ENCODE results near the gene GLCE.
"Not testable (repeated sequence)": the region's sequence is repeated elsewhere in the genome, so short reads cannot be mapped to it uniquely, and the experiment has no call there.

Gene GLCE

DNA sequence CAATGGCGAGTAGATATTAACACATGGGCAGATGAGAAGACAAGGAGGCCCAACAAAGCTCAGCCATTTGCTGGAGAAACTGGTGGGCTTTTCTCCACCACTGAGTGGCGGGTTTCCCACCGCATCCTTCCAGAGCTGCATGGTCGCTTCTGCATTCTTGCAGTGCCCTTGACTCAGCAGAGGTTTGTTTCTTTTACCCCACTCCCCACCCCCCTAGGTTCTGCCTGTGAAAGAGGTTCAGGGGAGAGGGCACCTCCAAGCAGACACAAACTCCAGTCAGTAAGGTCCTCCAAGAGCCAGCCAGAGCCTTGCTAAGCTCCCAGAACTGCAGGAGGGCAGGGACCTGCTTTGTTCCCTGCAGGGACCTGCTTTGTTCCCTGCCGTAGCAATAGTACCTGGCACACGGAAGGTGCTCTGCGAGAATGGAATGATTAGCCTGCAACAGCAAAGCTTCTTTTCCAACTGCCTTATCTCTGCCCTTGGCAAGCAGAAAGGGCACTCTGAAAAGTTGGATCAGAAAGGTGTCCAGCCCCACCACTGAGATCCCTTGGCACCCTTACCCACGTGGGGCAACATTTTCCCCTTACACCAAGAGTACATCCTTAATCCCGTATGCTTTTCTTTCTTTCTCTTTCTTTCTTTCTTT lies 139.6 kb downstream of the GLCE start:
- TF ChIP-seq, protein P1, sequence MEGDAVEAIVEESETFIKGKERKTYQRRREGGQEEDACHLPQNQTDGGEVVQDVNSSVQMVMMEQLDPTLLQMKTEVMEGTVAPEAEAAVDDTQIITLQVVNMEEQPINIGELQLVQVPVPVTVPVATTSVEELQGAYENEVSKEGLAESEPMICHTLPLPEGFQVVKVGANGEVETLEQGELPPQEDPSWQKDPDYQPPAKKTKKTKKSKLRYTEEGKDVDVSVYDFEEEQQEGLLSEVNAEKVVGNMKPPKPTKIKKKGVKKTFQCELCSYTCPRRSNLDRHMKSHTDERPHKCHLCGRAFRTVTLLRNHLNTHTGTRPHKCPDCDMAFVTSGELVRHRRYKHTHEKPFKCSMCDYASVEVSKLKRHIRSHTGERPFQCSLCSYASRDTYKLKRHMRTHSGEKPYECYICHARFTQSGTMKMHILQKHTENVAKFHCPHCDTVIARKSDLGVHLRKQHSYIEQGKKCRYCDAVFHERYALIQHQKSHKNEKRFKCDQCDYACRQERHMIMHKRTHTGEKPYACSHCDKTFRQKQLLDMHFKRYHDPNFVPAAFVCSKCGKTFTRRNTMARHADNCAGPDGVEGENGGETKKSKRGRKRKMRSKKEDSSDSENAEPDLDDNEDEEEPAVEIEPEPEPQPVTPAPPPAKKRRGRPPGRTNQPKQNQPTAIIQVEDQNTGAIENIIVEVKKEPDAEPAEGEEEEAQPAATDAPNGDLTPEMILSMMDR (IDR thresholded peaks at IDR 0.05; ENCODE audit: low read depth, low read length) = no peak

DNA sequence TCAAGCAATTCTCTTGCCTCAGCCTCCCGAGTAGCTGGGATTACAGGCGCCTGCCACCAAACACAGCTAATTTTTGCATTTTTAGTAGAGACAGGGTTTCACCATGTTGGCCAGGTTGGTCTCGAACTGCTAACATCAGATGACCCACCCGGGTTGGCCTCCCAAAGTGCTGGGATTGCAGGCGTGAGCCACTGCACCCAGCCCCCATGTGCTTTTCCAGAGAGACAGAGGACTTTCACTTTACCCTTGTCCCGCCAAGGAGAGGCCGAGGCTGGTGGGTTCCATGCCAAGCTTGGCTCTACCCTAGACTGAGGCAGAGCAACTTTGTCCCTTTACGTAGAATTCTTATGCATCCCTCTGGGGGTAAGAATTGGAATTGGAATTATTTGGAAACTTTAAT lies 140.7 kb downstream of the GLCE start:
- not testable (repeated sequence) for DNase-seq (ENCODE audit: extremely low read depth, low read depth)

More for the DNA sequence above, 139.6 kb downstream of the GLCE start:
- no peak for DNase-seq (ENCODE audit: extremely low read depth, low read depth)

DNA sequence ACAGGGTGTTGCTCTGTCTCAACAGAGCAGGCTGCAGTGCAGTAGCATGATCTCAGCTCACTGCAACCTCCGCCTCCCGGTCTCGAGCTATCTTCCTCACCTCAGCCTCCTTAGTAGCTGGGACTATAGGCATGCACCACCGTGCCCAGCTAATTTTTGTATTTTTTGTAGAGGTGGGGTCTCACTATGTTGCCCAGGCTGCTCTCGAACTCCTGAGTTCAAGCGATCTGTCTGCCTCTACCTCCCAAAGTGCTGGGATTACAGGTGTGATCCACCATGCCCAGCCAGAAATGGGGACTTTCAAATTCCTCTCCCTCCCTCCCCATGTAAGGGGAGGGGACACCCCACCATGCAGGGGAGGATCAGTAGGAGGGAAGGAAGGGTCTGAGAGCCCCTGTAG lies 141.7 kb downstream of the GLCE start:
- DNase-seq (ENCODE audit: extremely low read depth, low read depth) = not testable (repeated sequence)

DNA sequence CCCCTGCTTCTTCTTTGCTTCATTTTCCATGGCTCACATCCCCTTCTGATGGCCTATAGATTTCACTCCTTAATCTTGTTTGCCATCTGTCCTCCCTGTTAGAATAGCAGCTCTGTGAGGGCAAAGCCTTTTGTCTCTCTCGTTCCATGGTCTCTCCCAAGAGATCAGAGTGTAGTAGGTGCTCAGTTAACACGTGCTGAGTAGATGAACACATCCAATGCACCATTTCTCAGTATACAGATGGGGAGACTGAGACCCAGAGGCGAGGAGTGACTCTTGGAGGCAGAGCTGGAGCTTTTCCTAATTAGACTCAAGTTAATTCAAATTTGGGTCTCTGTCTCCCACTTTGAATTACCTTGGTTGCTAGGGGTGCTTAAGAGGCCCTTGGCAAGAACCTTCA lies 142.5 kb downstream of the GLCE start:
- TF ChIP-seq, protein P1 (IDR thresholded peaks at IDR 0.05; ENCODE audit: low read depth, low read length) = no peak
- DNase-seq (ENCODE audit: extremely low read depth, low read depth) = no peak

DNA sequence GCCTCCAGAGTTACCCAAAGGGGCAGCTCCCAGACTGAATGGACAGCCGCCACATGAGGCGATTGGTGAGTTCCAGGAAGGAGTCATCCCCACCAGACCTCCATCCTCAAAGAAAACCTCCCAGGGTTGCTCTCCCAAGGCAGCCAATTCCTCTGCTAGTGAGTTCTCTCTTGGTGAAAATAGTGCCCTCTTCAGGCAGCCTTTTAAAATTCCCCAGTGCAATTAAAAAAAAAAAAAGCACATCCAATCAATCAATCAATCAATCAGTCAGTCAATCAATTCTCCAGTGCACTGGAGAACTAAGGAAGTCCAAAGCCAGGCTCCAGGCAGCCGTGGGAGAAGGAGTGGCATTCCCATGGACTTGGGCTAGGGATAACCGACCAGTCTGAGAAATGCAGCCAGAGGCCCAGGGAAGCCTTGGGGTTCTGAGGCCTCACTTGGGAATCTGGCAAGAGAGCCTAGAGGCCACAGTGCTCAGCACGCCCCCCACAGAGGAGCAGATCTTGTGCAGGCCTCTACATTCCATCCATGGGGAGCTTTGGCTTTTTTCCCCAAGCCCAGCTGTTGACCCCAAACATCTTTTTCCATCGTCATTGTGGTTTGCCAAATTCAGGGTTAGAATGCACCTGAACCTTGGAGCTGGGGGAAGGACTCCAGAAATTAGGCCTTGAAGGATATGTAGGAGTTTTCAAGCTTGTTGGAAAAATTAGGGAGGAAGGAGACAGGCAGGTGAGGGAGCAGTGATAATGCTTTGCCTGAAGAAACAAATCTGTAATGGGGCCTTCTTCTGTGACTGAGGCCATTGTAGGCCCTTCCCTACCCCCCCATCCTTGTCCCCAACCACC lies 143.1 kb downstream of the GLCE start:
- no peak for DNase-seq (ENCODE audit: extremely low read depth, low read depth)
- TF ChIP-seq, protein P1 (IDR thresholded peaks at IDR 0.05; ENCODE audit: low read depth, low read length) = no peak

DNA sequence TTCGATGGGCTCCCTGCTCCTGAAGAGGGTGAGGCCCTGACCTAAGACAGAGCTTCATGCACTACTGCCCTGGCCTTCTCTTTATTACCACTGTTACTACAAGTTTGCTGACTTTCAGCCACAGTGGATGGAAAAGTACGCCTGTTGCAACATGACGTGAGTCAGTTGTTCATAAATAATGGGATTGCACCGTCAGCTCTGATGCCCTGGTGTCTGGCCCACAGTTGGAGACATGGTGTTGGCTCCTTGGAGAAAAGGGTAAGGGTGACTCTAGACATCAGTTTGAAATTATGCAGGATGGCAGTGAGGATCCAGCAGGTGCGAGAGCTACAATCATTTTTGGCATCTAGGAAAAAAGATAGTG lies 143.7 kb downstream of the GLCE start:
- peak; percentile 62 for DNase-seq (ENCODE audit: extremely low read depth, low read depth)

DNA sequence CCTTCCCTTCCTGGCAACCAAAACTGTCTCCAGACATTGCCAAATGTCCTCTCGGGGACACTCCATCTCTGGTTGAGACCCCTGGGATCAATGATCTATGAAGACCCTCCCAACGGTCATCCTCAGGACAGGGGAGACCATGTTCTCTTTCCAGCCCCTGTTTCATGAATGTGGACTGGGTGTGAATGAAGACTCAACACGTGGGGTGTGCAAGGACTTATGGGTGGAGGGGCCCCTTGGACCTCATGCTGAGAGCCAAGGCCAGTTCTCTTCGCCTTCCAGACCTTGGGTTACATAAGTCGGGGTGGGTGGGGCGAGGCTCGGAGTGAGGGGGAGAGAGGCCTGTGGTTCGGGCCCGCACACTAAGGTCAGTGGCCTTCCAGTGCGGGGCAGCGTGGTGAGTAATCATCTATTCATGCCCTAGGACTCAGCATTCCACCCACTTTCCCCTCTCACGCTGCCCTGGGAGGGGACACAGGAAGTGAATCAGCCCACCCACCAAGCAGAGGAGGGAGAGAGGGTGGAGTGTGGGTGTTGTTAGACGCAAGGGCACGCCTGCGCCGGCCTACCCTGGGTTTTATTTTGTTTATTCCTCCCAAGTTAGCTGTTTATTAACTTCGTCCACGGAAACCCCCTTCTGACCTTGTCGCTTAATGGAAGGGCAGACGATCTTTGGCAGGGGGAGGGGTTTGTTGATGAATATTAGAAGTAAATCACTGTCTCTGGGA lies 144.9 kb downstream of the GLCE start:
- TF ChIP-seq, protein P1 (IDR thresholded peaks at IDR 0.05; ENCODE audit: low read depth, low read length) = no peak
- DNase-seq (ENCODE audit: extremely low read depth, low read depth) = peak; percentile 52

More for the DNA sequence above, 143.7 kb downstream of the GLCE start:
- TF ChIP-seq, protein P1 (IDR thresholded peaks at IDR 0.05; ENCODE audit: low read depth, low read length) = no peak

DNA sequence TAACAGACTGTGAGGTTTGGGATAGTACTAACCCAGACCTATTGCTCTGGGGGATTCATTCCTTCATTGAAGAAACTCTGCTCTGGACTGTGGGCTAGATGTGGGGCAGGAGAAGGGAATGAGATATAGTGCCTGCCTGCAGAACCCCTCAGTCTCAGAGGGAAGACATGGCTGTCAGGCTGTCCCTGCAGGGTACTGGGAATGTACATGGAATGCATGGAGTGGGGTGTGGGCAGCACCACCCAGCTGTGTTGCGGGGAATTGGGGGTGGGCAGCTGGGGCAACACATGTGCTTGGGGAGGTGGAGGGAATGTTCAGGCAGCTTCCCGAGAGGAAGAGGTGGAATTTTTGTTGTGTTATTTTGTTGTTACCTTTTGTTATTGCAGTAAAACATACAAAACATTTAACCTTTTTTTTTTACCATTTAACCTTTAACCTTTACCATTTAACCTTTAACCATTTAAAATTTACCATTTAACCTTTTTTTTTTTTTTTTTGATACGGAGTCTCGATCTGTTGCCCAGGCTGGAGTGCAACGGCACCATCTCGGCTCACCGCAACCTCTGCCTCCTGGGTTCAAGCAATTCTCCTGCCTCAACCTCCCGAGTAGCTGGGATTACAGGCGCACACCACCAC lies 145.6 kb downstream of the GLCE start:
- TF ChIP-seq, protein P1 (IDR thresholded peaks at IDR 0.05; ENCODE audit: low read depth, low read length) = no peak
- DNase-seq (ENCODE audit: extremely low read depth, low read depth) = no peak

Measured in AG09319 (cell line).